ENCODE measurements around the gene MPDZ.

The MPDZ gene

DNA sequence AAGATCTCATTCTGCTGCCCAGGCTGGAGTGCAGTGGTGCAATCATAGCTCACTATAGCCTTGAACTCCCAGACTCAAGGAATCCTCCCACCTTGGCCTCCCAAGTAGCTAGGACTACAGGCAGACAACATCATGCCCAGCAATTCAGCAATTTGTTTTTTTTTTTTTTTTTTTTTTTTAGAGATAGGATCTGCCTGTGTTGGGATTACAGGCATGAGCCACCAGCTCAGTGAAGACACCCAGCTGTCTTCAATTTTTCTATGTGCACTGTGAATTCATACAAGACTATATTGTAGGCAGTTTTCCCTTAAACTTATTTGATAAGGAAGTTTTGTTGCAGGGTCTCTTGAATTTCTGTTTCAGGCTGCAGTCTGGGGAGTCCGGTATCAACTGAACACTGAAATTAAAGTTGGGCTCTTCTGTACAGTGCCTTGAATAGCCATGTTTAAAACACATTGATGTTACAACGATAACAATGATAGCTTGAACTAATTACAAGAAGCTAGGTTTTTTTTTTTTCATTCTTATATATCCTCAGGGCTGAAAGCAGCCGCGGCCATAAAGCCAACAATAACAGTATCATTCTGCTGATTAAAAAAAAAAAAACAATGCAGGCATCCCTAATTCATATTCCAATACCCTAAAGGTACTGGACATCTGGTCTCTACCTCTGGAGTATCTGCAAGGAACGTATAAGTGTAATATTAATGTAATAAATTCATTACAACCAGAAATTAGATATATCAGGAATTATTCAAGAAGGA, 63.5 kb downstream of the MPDZ start:
- TF ChIP-seq POLR2AphosphoS5 (IDR thresholded peaks at IDR 0.05; ENCODE audit: low read depth, low read length) (no peak), TAF1 (IDR thresholded peaks at IDR 0.05; ENCODE audit: borderline replicate concordance, low read depth, low read length) (no peak), POLR2A (IDR thresholded peaks at IDR 0.05; ENCODE audit: low read depth, low read length) (no peak)
- no peak for FAIRE-seq
- no peak for DNase-seq (ENCODE audit: insufficient read length)

DNA sequence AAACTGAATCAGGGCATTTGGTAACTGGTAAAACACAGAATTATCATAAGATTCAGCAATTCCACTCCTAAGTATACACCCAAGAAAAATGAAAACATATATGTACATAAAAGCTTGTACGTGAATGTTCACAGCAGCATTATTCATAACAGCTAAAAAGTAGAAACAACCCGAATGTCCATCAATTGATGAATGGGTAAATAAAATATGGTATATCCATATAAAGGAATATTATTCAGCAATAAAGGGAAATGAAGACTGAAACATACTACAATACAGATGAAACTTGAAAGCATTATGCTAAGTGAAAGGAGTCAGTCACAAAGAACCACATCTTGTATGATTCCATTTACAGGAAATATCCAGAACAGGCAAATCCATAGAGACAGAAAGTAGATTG, 65.5 kb downstream of the MPDZ start:
- no peak for FAIRE-seq
- DNase-seq (ENCODE audit: insufficient read length), result no peak
- TF ChIP-seq POLR2A (IDR thresholded peaks at IDR 0.05; ENCODE audit: low read depth, low read length) (no peak), TAF1 (IDR thresholded peaks at IDR 0.05; ENCODE audit: borderline replicate concordance, low read depth, low read length) (no peak), POLR2AphosphoS5 (IDR thresholded peaks at IDR 0.05; ENCODE audit: low read depth, low read length) (no peak)

GRCh38 chr9:13213337-13213736, 66.2 kb downstream of the MPDZ start:
- TF ChIP-seq POLR2A (IDR thresholded peaks at IDR 0.05; ENCODE audit: low read depth, low read length), result no peak
- TF ChIP-seq TAF1 (IDR thresholded peaks at IDR 0.05; ENCODE audit: borderline replicate concordance, low read depth, low read length), result no peak
- no peak for DNase-seq (ENCODE audit: insufficient read length)
- FAIRE-seq, result no peak

- DNase-seq (ENCODE audit: insufficient read length), result no peak
- no peak for FAIRE-seq
- TF ChIP-seq POLR2A (IDR thresholded peaks at IDR 0.05; ENCODE audit: low read depth, low read length) (no peak), TAF1 (IDR thresholded peaks at IDR 0.05; ENCODE audit: borderline replicate concordance, low read depth, low read length) (no peak), POLR2AphosphoS5 (IDR thresholded peaks at IDR 0.05; ENCODE audit: low read depth, low read length) (no peak)
Observed at GRCh38 chr9:13210306-13210705, 69.2 kb downstream of the MPDZ start.

DNA sequence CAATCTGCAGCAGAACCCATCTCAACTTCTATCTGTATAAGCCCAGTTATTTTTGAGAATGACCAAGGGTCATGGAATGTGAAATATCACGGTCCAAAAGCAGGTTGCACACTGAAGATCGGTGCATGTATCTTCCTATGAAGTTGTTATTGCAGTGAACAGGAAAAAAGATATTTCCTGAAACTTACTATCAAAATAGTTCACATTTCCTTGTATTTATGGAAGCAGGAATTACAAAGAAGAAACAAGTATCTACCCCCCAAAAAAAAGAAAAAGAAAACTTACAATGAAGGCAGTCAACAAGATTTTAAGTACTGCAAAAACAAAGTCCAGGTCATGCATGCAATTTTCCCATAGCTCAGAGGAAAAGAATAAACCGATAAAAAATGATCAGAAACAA, 70.0 kb downstream of the MPDZ start:
- no peak for FAIRE-seq
- no peak for TF ChIP-seq TAF1 (IDR thresholded peaks at IDR 0.05; ENCODE audit: borderline replicate concordance, low read depth, low read length)
- no peak for TF ChIP-seq POLR2AphosphoS5 (IDR thresholded peaks at IDR 0.05; ENCODE audit: low read depth, low read length)
- no peak for TF ChIP-seq POLR2A (IDR thresholded peaks at IDR 0.05; ENCODE audit: low read depth, low read length)

GRCh38 chr9:13205824-13206223, 73.7 kb downstream of the MPDZ start:
- DNase-seq (ENCODE audit: insufficient read length), result no peak
- FAIRE-seq, result no peak
- TF ChIP-seq POLR2AphosphoS5 (IDR thresholded peaks at IDR 0.05; ENCODE audit: low read depth, low read length) (no peak), TAF1 (IDR thresholded peaks at IDR 0.05; ENCODE audit: borderline replicate concordance, low read depth, low read length) (no peak), POLR2A (IDR thresholded peaks at IDR 0.05; ENCODE audit: low read depth, low read length) (no peak)

More for the DNA sequence above, 70.0 kb downstream of the MPDZ start:
- DNase-seq (ENCODE audit: insufficient read length), result no peak

GRCh38 chr9:13190040-13190439, 89.5 kb downstream of the MPDZ start:
- DNase-seq (ENCODE audit: insufficient read length) (no peak), FAIRE-seq (no peak)
- TF ChIP-seq POLR2AphosphoS5 (IDR thresholded peaks at IDR 0.05; ENCODE audit: low read depth, low read length) (no peak), POLR2A (IDR thresholded peaks at IDR 0.05; ENCODE audit: low read depth, low read length) (no peak), TAF1 (IDR thresholded peaks at IDR 0.05; ENCODE audit: borderline replicate concordance, low read depth, low read length) (no peak)

DNA sequence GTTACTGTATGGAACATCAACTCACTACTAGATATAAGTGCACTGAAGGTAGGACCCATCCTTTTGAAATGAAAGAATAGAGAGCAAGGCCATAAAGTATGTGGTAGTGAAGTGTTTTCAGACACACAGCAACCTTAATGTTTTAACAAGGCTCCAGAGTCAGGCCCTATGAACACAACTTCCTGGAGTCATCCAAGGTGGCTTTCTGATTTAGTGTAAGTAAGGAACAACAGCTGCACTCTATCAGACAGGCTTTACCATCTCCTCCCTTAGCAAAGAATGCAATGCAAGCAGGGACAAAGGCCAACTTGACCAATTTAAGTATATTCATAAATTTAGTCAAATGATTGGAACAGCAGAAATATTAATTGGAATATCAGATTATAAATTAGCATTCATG, 90.1 kb downstream of the MPDZ start:
- no peak for DNase-seq (ENCODE audit: insufficient read length)
- TF ChIP-seq TAF1 (IDR thresholded peaks at IDR 0.05; ENCODE audit: borderline replicate concordance, low read depth, low read length), result no peak
- TF ChIP-seq POLR2AphosphoS5 (IDR thresholded peaks at IDR 0.05; ENCODE audit: low read depth, low read length), result no peak
- TF ChIP-seq POLR2A (IDR thresholded peaks at IDR 0.05; ENCODE audit: low read depth, low read length), result no peak
- no peak for FAIRE-seq

DNA sequence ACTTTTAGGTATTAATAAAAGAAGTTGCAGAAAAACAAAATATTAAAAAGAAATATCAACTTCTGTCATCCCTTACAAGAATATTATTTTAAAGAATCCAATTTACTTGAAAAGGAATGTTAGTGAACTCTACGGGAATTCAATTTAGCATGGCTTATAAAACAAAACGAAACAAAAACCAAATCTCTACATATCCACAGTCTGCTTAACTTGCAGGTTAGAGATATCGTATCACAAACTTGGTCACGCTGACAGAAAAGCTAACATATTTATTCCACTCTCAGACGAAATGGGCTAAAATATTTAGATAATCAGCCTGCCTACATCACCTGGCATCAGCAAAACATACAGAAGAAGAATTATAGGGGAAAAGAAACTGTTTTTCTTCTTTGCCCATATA, 92.7 kb downstream of the MPDZ start:
- FAIRE-seq (no peak), DNase-seq (ENCODE audit: insufficient read length) (no peak)
- TF ChIP-seq POLR2A (IDR thresholded peaks at IDR 0.05; ENCODE audit: low read depth, low read length) (no peak), TAF1 (IDR thresholded peaks at IDR 0.05; ENCODE audit: borderline replicate concordance, low read depth, low read length) (no peak), POLR2AphosphoS5 (IDR thresholded peaks at IDR 0.05; ENCODE audit: low read depth, low read length) (no peak)

DNA sequence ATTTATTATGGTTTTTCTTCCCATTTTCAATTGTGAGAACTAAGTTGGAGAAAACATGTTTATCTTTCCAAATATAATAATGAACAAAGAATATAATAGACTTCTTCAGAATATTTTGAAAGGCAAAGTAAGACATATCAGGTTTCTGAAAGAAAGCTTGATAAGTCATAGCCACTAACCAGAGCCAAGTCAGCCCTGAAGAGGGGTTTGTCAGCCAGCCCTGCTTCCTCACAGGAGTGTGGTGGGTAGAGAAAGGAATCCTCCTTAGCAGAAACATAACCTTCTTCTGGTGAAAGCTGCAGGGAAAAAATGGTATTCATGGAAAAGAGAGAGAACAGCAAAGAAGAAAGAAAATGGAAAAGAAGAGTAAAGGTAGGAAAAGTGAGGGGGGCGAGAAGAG, 93.4 kb downstream of the MPDZ start:
- FAIRE-seq (no peak), DNase-seq (ENCODE audit: insufficient read length) (no peak)
- no peak for TF ChIP-seq POLR2AphosphoS5 (IDR thresholded peaks at IDR 0.05; ENCODE audit: low read depth, low read length)
- TF ChIP-seq TAF1 (IDR thresholded peaks at IDR 0.05; ENCODE audit: borderline replicate concordance, low read depth, low read length), result no peak
- TF ChIP-seq POLR2A (IDR thresholded peaks at IDR 0.05; ENCODE audit: low read depth, low read length), result no peak

DNA sequence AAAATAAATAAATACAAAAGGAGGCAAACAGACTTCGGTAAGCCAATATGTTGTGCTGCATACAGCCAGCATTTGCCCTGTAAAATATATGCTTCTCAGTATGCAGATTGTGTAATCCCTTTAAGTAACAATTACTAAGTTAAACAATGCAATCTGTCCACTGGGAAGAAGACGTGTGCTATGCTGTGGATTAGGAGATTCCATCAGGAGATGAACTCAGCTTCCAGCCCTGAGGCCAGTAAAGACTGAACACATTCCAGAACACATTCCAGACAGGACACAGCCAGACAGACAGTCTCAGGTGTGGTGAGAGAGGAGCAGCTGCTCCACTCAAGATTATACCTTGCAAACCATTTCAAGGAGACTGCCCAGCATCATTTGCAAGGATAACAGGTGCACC, 97.8 kb downstream of the MPDZ start:
- DNase-seq (ENCODE audit: insufficient read length), result no peak
- FAIRE-seq, result no peak

DNA sequence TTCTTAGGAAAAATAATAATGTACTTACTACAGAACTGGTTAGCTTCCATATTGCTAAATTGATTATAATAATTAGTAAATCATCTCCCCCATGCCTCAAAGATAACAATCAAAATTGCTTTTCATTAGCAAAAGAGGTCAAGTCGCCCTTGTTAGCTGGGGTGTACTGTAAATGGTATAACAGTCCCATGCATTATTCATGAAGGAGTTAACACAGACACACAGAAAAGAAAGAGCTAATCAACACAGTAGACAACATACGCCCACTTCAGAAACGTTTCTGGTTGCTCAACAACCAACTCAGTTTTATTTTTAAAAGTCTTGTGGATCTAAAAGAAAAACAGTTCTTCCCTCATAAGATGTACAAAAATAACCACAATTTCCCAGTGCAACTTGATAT, 100.2 kb downstream of the MPDZ start:
- TF ChIP-seq TAF1 (IDR thresholded peaks at IDR 0.05; ENCODE audit: borderline replicate concordance, low read depth, low read length) (no peak), POLR2AphosphoS5 (IDR thresholded peaks at IDR 0.05; ENCODE audit: low read depth, low read length) (no peak), POLR2A (IDR thresholded peaks at IDR 0.05; ENCODE audit: low read depth, low read length) (no peak)
- FAIRE-seq (no peak), DNase-seq (ENCODE audit: insufficient read length) (no peak)

More for the DNA sequence above, 97.8 kb downstream of the MPDZ start:
- no peak for TF ChIP-seq POLR2AphosphoS5 (IDR thresholded peaks at IDR 0.05; ENCODE audit: low read depth, low read length)
- TF ChIP-seq POLR2A (IDR thresholded peaks at IDR 0.05; ENCODE audit: low read depth, low read length), result no peak
- TF ChIP-seq TAF1 (IDR thresholded peaks at IDR 0.05; ENCODE audit: borderline replicate concordance, low read depth, low read length), result no peak
